GM12878 (cell line): ENCODE measurements around the gene ABCG1. TPM values are rescaled to one million over a fixed set of nuclear protein-coding genes. Genes with fewer than 3 reads are reported as not detected.

Source experiments
- ATAC-seq: fragments of 200-7000 bp; cut with Tn5 transposase; 3 replicates; pipeline ENCODE4 v1.9.1; 2020; ENCODE audit warnings: mild to moderate bottlenecking, moderate library complexity
- BruUV-seq: library from RNA; stranded (reverse); fragments of 400-500 nt; replicated peaks from 2 replicates; lab custom pipeline; 2021; lab: Mats Ljungman, UMichigan
- CTCF ChIA-PET: fragments of 300-600 bp; sonication (Branson Sonifier 250); formaldehyde crosslinking; extraction: SDS; loops from one replicate; lab custom pipeline; 2021; ENCODE audit warnings: inconsistent platforms; lab: Yijun Ruan, JAX
- POLR2A ChIA-PET: fragments of 350-600 bp; formaldehyde crosslinking; extraction: SDS; loops from one replicate; lab custom pipeline; 2021; ENCODE audit warnings: inconsistent platforms; lab: Charles Lee
- RAD21 ChIA-PET: fragments of 300-600 bp; sonication (Branson Sonifier 250); formaldehyde crosslinking; loops from one replicate; lab custom pipeline; 2023; ENCODE audit warnings: antibody characterized with exemption; ENCODE audit not compliant: unreplicated experiment; lab: Charles Lee
- SMC1A ChIA-PET: fragments of 300-600 bp; sonication (Branson Sonifier 250); formaldehyde crosslinking; loops from one replicate; lab custom pipeline; 2023; ENCODE audit not compliant: unreplicated experiment, uncharacterized antibody; lab: Charles Lee
- DNase-seq: peaks from one replicate; pipeline ENCODE4 v3.0.0-alpha.2; 2011; ENCODE audit warnings: low read depth, low spot score
- FAIRE-seq: peaks from 3 replicates; lab custom pipeline; 2011; peaks lifted over from hg19 to GRCh38; lab: Jason Lieb, UNC
- H2AFZ ChIP-seq: 2 replicates; pipeline ENCODE4 v1.6.0; 2011; ENCODE audit warnings: low read depth, low read length, control low read depth; ENCODE audit not compliant: control insufficient read depth
- H3K27ac ChIP-seq: 2 replicates; pipeline ENCODE4 v1.5.1; 2011; ENCODE audit warnings: control low read depth; ENCODE audit not compliant: control insufficient read depth, insufficient read depth
- H3K27me3 ChIP-seq, 2 experiments: replicated peaks in 1 of 2; 2 replicates each; pipeline versions ENCODE4 v1.6.0 to v1.6.1; 2011; ENCODE audit warnings: low read length in 1 of 2; ENCODE audit not compliant: control insufficient read depth in 2 of 2, insufficient read depth in 2 of 2
- H3K36me3 ChIP-seq, 2 experiments: 2 replicates each; pipeline ENCODE4 v1.5.1; 2011; ENCODE audit warnings: low read length in 1 of 2; ENCODE audit not compliant: control insufficient read depth in 2 of 2, insufficient read depth in 2 of 2
- H3K4me1 ChIP-seq: 2 replicates; pipeline ENCODE4 v1.6.1; 2011; ENCODE audit warnings: mild to moderate bottlenecking, low read length, moderate library complexity, mixed read lengths; ENCODE audit not compliant: control insufficient read depth, insufficient read depth
- H3K4me2 ChIP-seq: 2 replicates; pipeline ENCODE4 v1.6.0; 2011; ENCODE audit warnings: control low read depth; ENCODE audit not compliant: control insufficient read depth, insufficient read depth
- H3K4me3 ChIP-seq: fragments of 200-600 bp; sonication (generic); 2 replicates; pipeline ENCODE4 v1.5.1; 2016
- H3K79me2 ChIP-seq: 2 replicates; pipeline ENCODE4 v1.6.0; 2011; ENCODE audit warnings: low read length; ENCODE audit not compliant: control insufficient read depth, insufficient read depth
- H3K9ac ChIP-seq: 2 replicates; pipeline ENCODE4 v1.8.0; 2011; ENCODE audit warnings: low read length, control low read depth, mixed read lengths; ENCODE audit not compliant: control insufficient read depth, insufficient read depth
- H3K9me3 ChIP-seq: replicated peaks from 3 replicates; pipeline ENCODE4 v1.5.1; 2011; ENCODE audit warnings: mild to moderate bottlenecking, low read length; ENCODE audit not compliant: control insufficient read depth, insufficient read depth
- H4K20me1 ChIP-seq: 2 replicates; pipeline ENCODE4 v1.6.0; 2011; ENCODE audit not compliant: control insufficient read depth, insufficient read depth
- ATF2 ChIP-seq: IDR thresholded peaks from 2 replicates; pipeline ENCODE4 v1.6.1; 2012; ENCODE audit warnings: low read length, inconsistent platforms
- BACH1 ChIP-seq: fragments of 450-650 bp; IDR thresholded peaks from 2 replicates; pipeline ENCODE4 v1.6.1; 2017; ENCODE audit warnings: mild to moderate bottlenecking, borderline replicate concordance
- CBX5 ChIP-seq: sonication (generic); IDR thresholded peaks from 2 replicates; pipeline ENCODE4 v1.6.1; 2016; ENCODE audit warnings: low read depth, moderate library complexity, mild to moderate bottlenecking, inconsistent platforms
- CEBPB ChIP-seq, 2 experiments: fragments of 150-350 bp in 1 of 2; IDR thresholded peaks; 2 replicates each; pipeline ENCODE4 v1.6.1; 2012 to 2014; ENCODE audit warnings: low read depth in 2 of 2, low read length in 2 of 2, borderline replicate concordance in 1 of 2, inconsistent platforms in 1 of 2
- ELK1 ChIP-seq: IDR thresholded peaks from 2 replicates; pipeline ENCODE4 v1.6.1; 2012; ENCODE audit warnings: low read depth, low read length, improper control_type of control experiment
- IRF4 ChIP-seq: IDR thresholded peaks from 2 replicates; pipeline ENCODE4 v1.6.1; 2011; ENCODE audit warnings: low read depth, low read length
- JUND ChIP-seq: IDR thresholded peaks from 2 replicates; pipeline ENCODE4 v1.6.1; 2012; ENCODE audit warnings: low read depth, mild to moderate bottlenecking, low read length, improper control_type of control experiment, moderate library complexity
- KDM1A ChIP-seq: fragments of 200-600 bp; sonication (generic); IDR thresholded peaks from 2 replicates; pipeline ENCODE4 v1.6.1; 2016; ENCODE audit warnings: borderline replicate concordance
- POLR2A ChIP-seq: IDR thresholded peaks from 2 replicates; pipeline ENCODE4 v1.6.1; 2011; ENCODE audit warnings: low read depth, mild to moderate bottlenecking, low read length
- RELA ChIP-seq: fragments of 450-650 bp; IDR thresholded peaks from 2 replicates; pipeline ENCODE4 v1.8.0; 2014; ENCODE audit warnings: borderline replicate concordance; ENCODE audit not compliant: partially characterized antibody
- SMARCA5 ChIP-seq: fragments of 450-650 bp; IDR thresholded peaks from 2 replicates; pipeline ENCODE4 v1.6.1; 2017; ENCODE audit warnings: mild to moderate bottlenecking
- SMC3 ChIP-seq: IDR thresholded peaks from 2 replicates; pipeline ENCODE4 v1.6.1; 2011; ENCODE audit warnings: low read length, improper control_type of control experiment, borderline replicate concordance
- USF2 ChIP-seq: IDR thresholded peaks from 2 replicates; pipeline ENCODE4 v1.6.1; 2011; ENCODE audit warnings: low read depth, low read length, improper control_type of control experiment, borderline replicate concordance
- WRNIP1 ChIP-seq: IDR thresholded peaks from 2 replicates; pipeline ENCODE4 v1.6.1; 2011; ENCODE audit warnings: low read depth, low read length, improper control_type of control experiment, borderline replicate concordance
- ZNF207 ChIP-seq: fragments of 450-650 bp; IDR thresholded peaks from 2 replicates; pipeline ENCODE4 v1.6.1; 2014; ENCODE audit warnings: antibody characterized with exemption, mild to moderate bottlenecking, borderline replicate concordance
- WGBS: methylation state at CpG from one replicate; pipeline ENCODE4 v1.1.6; 2016; ENCODE audit warnings: low lambda C conversion rate; ENCODE audit not compliant: insufficient replicate concordance, insufficient coverage; ENCODE audit errors: missing lambda C conversion rate; 5-methylcytosine and 5-hydroxymethylcytosine counted together
- in situ Hi-C: fragments of 300-500 bp; cut with MboI; formaldehyde crosslinking; loops from 9 replicates; pipeline ENCODE4 v1.14.3; 2018; ENCODE audit warnings: mixed read lengths
- intact Hi-C: fragments of 100-400 bp; cut with micrococcal nuclease; formaldehyde crosslinking; loops from one replicate; pipeline ENCODE4 v1.14.2; 2022; ENCODE audit not compliant: unreplicated experiment
- polyA plus RNA-seq, 11 experiments: library from polyadenylated mRNA; depleted of rRNA in 4 of 11; unstranded in 6 of 11; stranded (reverse) in 5 of 11; fragments of >200 nt; fragmentation: Nextera tagmentation in 4 of 11; fragmentation: Illumina TruSeq in 1 of 11; extraction: Ambion mirVana in 4 of 11; extraction: Trizol in 1 of 11; gene quantifications; 1 replicate in 1 of 11; 2 replicates in 10 of 11; pipeline versions ENCODE4 v1.2.1 to v1.2.3, GENCODE V29; 2011 to 2016; ENCODE audit warnings: inconsistent platforms in 2 of 11, missing spikeins in 2 of 11, low read depth in 1 of 11
- total RNA-seq, 4 experiments: library from RNA; depleted of rRNA in 3 of 4; stranded (reverse); fragments of >200 nt in 3 of 4; fragmentation: Illumina TruSeq in 1 of 4; extraction: Trizol in 1 of 4; gene quantifications; 2 replicates each; pipeline versions ENCODE4 v1.2.1 to v1.2.3, GENCODE V29; 2013 to 2021

Gene ABCG1
- total and polyA plus RNA-seq, 10 of the 15 experiments (the other 5 are each of a cell fraction or from before 2014, with no cell fraction given), result 0.59 to 19.3 (median 5.7) TPM

GRCh38 chr21:42260121-42260520 lies 41.2 kb downstream of the ABCG1 start:
- Histone ChIP-seq H3K9me3 (no peaks in the 10 kb centered on the region), H3K36me3 (no peaks in the 10 kb centered on the region), H3K9ac (no peak overlapping the region), H3K79me2 (no peaks in the 10 kb centered on the region), H3K27ac (no peak overlapping the region), H3K4me2 (no peak overlapping the region), H3K27me3 (no peaks in the 10 kb centered on the region; a peak in 1 of 4 replicates), H3K4me3 (no peak overlapping the region), H4K20me1 (no peaks in the 10 kb centered on the region), H2AFZ (no peak overlapping the region), H3K4me1 (no peaks in the 10 kb centered on the region)
- FAIRE-seq (no peak), DNase-seq (no peak), ATAC-seq (no peak)
- no peak for TF ChIP-seq JUND
- TF ChIP-seq CEBPB (IDR thresholded peaks at IDR 0.05; ENCODE audit: borderline replicate concordance in 1 of 2, low read depth in 2 of 2, low read length in 2 of 2), result no peak
- TF ChIP-seq CBX5, result no peak
- no peak for TF ChIP-seq ZNF207
- TF ChIP-seq POLR2A, result no peak
- TF ChIP-seq BACH1, result no peak
- no peak for TF ChIP-seq WRNIP1
- no peak for TF ChIP-seq SMC3
- TF ChIP-seq ELK1, result no peak
- no peak for TF ChIP-seq ATF2
- TF ChIP-seq KDM1A, result no peak
- TF ChIP-seq USF2, result no peak
- TF ChIP-seq IRF4, result no peak
- no peak for TF ChIP-seq SMARCA5
- no peak for TF ChIP-seq RELA
- ChIA-PET RAD21 (interaction anchor here (0.6 to 4.1 kb wide), 18 partner anchors 9 to 277 kb away, joined by 3 to 105 read pairs (median 12); partner anchors contain the start of gene ABCG1), POLR2A (interaction anchor here (0.7 to 1.2 kb wide), 3 partner anchors 31 to 130 kb away, joined by 3 read pairs; no protein-coding TSS in a partner anchor), CTCF (interaction anchor here (0.7 to 5.1 kb wide), 25 partner anchors 10 to 189 kb away, joined by 3 to 151 read pairs (median 19); partner anchors contain the start of gene ABCG1), SMC1A (interaction anchor here (1.1 to 3.1 kb wide), 17 partner anchors 10 to 191 kb away, joined by 4 to 97 read pairs (median 9); no protein-coding TSS in a partner anchor)
- WGBS, result 22% methylated on average over 10 of the region's 10 CpGs
- intact Hi-C loops, result loop anchor here (2.0 kb wide), 1 partner anchor 21 kb away; no protein-coding TSS in a partner anchor
- BruUV-seq, result no TSS peak
- in situ Hi-C loops, result no loop called here
